RWPE1 (cell line): ENCODE measurements around the gene KCNK4.
"Not testable (repeated sequence)": the region's sequence is repeated elsewhere in the genome, so short reads cannot be mapped to it uniquely, and the experiment has no call there.

Source experiments
- CTCF ChIA-PET: fragments of 350-600 bp; sonication (Branson Sonifier 250); formaldehyde crosslinking; extraction: SDS; loops from one replicate; lab custom pipeline; 2021; lab: Yijun Ruan, JAX
- POLR2A ChIA-PET: fragments of 400-600 bp; formaldehyde crosslinking; extraction: SDS; loops from one replicate; lab custom pipeline; 2020; ENCODE audit warnings: antibody characterized with exemption; ENCODE audit not compliant: low non-redundant PET; lab: Yijun Ruan, JAX
- DNase-seq: peaks from one replicate; pipeline ENCODE4 v3.0.0; 2012; ENCODE audit warnings: low spot score
- H3K27ac ChIP-seq: fragments of 450-650 bp; 2 replicates; pipeline ENCODE4 v1.5.1; 2017
- TF ChIP-seq, protein P1 (sequence below): fragments of 450-650 bp; conservative IDR thresholded peaks from 2 replicates; pipeline ENCODE4 v1.5.1; 2017; ENCODE audit warnings: low read depth, mild to moderate bottlenecking

Gene KCNK4

DNA sequence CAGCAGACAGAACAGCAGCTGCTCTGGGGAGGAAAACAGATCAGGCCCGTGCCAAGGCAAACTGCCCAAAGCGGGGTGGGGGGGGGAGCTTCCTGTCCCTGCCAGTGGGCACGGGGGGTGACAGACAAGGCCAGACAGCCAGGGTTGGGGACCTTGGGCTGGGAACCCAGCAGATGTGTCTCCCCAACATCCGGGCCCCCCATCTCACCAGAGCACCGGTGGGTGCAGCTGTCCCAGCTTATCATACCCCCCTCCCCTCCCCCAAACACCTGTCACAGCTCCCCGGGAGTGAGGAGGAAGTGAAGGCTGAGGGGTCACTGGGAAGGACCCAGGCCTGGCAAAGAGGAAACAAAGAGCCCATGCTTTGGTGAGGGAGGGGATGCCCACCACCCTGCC lies 45.7 kb upstream of the KCNK4 start:
- ChIA-PET POLR2A (interaction anchor here (0.6 to 1.5 kb wide), 5 partner anchors 22 to 58 kb away, joined by 3 to 7 read pairs (median 5); no protein-coding TSS in a partner anchor), CTCF (interaction anchor here (0.6 to 0.7 kb wide), 3 partner anchors 30 to 110 kb away, joined by 3 read pairs; no protein-coding TSS in a partner anchor)
- H3K27ac ChIP-seq, result peak overlapping the region; percentile 98
- no peak for DNase-seq
- TF ChIP-seq, protein P1, sequence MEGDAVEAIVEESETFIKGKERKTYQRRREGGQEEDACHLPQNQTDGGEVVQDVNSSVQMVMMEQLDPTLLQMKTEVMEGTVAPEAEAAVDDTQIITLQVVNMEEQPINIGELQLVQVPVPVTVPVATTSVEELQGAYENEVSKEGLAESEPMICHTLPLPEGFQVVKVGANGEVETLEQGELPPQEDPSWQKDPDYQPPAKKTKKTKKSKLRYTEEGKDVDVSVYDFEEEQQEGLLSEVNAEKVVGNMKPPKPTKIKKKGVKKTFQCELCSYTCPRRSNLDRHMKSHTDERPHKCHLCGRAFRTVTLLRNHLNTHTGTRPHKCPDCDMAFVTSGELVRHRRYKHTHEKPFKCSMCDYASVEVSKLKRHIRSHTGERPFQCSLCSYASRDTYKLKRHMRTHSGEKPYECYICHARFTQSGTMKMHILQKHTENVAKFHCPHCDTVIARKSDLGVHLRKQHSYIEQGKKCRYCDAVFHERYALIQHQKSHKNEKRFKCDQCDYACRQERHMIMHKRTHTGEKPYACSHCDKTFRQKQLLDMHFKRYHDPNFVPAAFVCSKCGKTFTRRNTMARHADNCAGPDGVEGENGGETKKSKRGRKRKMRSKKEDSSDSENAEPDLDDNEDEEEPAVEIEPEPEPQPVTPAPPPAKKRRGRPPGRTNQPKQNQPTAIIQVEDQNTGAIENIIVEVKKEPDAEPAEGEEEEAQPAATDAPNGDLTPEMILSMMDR, result no peak

DNA sequence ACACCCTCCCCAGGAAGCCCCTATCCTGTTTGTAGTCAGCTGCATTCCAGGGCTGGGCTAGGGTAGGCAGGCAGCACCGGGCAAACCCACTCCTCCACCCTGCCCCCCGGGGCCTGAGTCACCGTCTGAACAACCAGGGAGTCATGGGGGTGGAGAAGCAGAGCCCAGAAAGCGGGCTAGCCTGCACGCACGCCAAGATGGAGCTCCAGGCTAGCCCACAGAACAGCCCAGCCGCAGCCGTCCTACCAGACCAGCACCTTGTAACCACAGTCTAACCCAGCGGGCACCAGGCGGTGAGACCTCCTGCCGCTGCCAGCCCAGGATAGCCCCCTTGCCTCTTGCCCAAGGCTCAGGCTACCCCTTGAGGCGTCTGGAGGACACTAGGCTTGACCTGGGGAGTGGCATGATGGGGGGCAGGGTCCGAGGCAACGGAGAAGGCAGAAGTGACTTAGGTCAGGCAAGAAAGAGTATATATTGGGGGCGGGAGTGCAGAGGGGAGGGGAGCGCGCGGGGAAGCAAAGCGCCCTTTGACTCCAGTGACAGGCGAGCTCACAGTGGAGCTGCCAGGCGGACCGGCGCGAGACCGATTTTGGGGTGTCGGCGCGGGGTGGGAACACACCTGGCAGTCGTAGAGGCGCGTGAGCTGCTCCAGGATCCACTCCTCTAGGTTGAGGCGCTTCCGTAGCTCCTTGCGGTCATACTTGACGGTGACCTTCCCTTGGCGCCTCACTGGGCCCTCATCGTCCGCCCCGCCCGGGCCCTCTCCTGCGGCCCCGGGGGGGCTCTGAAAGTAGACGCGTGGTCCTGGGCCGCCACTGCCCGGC lies 45.1 kb upstream of the KCNK4 start:
- TF ChIP-seq, protein P1, result no peak
- ChIA-PET CTCF (interaction anchor here (0.6 to 0.9 kb wide), 4 partner anchors 18 to 109 kb away, joined by 3 to 4 read pairs (median 3); no protein-coding TSS in a partner anchor), POLR2A (interaction anchor here (0.5 to 1.6 kb wide), 7 partner anchors 19 to 72 kb away, joined by 3 to 7 read pairs (median 4); no protein-coding TSS in a partner anchor)
- DNase-seq, result peak; percentile 91
- peak overlapping the region; percentile 98 for H3K27ac ChIP-seq

DNA sequence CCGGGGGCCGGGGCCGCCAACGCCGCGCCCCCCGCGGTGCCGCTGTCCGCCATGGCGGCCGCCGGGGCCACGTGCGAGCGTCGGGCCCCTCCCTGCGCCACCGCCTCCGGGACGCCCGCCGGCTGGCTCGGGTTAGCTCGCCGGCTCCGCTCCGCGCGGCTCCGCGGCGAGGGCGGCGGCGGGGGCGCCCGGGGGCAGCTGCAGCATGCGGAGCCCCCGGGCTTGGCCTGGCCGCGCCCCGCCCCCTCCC lies 44.6 kb upstream of the KCNK4 start:
- ChIA-PET POLR2A (interaction anchor here (1.5 to 1.6 kb wide), 2 partner anchors 18 to 22 kb away, joined by 3 to 7 read pairs; no protein-coding TSS in a partner anchor), CTCF (interaction anchor here (0.9 kb wide), 1 partner anchor 17 kb away, joined by 4 read pairs; no protein-coding TSS in a partner anchor)
- peak overlapping the region; percentile 98 for H3K27ac ChIP-seq
- DNase-seq, result not testable (repeated sequence)

DNA sequence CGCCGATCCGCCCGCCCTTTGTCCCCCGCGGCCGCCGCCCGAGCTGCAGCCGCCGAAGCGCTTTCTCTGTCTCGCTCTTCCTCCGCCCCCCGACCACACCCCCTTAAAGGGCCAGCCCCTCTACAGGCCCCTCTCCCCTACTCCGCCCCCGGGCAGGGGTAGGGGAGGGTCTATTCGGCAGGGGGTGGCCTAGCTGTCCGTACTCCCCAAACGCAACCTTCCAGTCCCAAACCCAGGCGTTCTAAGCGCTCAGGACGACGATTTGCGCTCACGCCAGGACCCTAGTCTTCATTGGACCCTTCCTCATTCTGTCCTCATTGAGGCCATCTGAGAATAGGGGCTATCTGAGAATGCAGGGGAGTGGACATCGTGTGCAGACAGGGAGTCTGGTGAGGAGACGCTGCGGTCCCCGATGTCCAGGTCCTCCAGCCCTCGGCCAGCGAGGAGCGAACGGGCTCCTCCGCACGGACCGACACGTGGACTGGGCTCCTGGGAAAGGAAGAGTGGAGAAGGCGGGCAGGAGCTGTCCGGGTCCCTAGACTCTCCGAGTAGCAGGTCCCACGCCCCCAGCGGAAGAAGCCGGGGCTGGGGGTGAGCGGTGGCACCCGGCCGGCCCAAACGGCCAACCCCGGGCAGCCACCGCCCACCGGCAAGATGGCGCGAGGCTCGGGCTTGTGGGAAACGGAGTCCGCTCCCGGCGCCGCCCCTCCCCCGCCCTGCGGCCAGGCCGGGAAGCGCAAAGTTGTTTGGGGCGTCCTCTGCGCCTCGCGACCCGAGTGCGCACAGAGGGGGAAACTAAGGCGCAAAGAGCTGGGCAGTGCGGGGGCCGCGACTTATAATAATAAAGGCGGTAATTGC lies 44.0 kb upstream of the KCNK4 start, which contains the start of gene PPP1R14B:
Gene PPP1R14B, minus strand, starts transcription at position 73 of the 858 bp plus-strand sequence. CDS start 270 bp downstream, outside the sequence.
- DNase-seq, result peak; percentile 80

DNA sequence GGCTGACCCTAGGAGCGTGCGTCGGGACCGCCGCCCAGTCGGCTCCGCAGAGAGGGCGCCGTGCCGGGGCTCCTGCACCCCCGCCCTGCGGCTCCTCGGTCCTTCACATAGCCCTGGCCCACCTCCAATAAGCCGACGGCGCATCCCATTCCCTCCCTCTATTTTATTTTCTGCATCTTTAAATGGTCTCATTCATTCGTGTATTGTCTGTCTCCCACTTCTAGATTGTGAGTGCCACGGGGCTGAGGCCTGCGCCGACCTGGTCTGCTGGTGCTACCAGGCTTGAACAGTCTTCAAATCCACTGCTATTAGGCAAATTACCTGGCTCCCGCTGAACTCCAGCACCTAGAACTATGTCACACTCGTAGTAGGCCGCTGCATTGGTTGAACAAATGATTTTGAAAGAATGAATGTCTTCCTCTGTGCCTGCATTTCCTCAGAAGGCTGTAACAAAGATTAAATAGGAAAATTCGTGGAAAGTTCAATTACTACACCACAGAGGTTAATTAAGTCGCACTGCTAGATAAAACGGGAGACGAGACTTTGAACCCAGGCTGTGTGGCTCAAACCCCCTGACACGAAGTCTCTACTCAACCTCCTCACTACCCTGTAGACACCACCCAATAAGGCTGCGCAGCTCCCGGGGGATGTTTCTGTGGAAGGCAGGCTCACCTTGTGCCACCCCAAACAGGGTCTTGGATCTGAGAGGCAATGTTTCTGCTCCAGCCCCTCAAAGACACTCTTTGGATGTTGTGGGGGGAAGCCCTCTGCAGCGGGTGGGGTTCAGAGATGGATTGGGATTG lies 43.2 kb upstream of the KCNK4 start:
- no peak for DNase-seq
- H3K27ac ChIP-seq, result peak overlapping the region; percentile 98
- ChIA-PET POLR2A (no interaction called here), CTCF (interaction anchor here (0.7 kb wide), 1 partner anchor 20 kb away, joined by 3 read pairs; no protein-coding TSS in a partner anchor)
- TF ChIP-seq, protein P1, result no peak

More for the DNA sequence above, 44.0 kb upstream of the KCNK4 start, which contains the start of gene PPP1R14B:
- ChIA-PET POLR2A (interaction anchor here (1.6 kb wide), 1 partner anchor 17 kb away, joined by 3 read pairs; no protein-coding TSS in a partner anchor), CTCF (interaction anchor here (0.6 to 0.9 kb wide), 3 partner anchors 17 to 29 kb away, joined by 3 to 4 read pairs (median 4); no protein-coding TSS in a partner anchor)
- TF ChIP-seq, protein P1, result no peak
- peak within 1 kb of the TSS; percentile 98 for H3K27ac ChIP-seq

DNA sequence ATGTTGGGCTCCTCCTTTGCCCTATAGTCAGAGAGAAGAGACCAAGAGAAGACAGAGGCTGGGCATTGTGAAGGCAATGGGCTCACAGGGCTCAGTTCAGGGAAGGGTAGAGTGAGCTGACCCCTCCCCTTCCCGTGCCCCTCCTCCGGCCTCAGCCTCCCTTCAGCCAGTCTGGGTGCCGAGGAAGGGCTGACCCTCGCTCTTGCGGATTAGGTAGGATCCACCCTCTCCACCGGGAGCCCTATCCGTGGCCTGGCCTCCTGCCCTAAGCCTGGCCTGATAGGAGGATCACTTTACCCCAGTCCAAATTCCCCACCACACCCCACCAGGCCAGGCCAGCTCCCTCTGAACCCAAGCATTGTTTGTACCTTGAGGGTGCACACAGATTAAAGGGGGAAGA lies 42.5 kb upstream of the KCNK4 start:
- TF ChIP-seq, protein P1, result no peak
- CTCF ChIA-PET, result no interaction called here
- POLR2A ChIA-PET, result no interaction called here

More for the DNA sequence above, 42.5 kb upstream of the KCNK4 start:
- no peak for DNase-seq
- peak overlapping the region; percentile 98 for H3K27ac ChIP-seq
